A549 treated with CORT108297 at 1 μM for 4 hours (cell line): ENCODE results near the gene CD320. TPM values are rescaled to one million over a fixed set of nuclear protein-coding genes. Genes with fewer than 3 reads are reported as not detected.

Experiments
- total RNA-seq: library from RNA; stranded (reverse); fragments of 200-300 nt; extraction: Qiagen RNA extraction; gene quantifications from 5 replicates; pipeline ENCODE4 v1.2.3, GENCODE V29; 2022

The CD320 gene
- total RNA-seq: 64.1 to 108 TPM (median 106 TPM) in 5 replicates

DNA sequence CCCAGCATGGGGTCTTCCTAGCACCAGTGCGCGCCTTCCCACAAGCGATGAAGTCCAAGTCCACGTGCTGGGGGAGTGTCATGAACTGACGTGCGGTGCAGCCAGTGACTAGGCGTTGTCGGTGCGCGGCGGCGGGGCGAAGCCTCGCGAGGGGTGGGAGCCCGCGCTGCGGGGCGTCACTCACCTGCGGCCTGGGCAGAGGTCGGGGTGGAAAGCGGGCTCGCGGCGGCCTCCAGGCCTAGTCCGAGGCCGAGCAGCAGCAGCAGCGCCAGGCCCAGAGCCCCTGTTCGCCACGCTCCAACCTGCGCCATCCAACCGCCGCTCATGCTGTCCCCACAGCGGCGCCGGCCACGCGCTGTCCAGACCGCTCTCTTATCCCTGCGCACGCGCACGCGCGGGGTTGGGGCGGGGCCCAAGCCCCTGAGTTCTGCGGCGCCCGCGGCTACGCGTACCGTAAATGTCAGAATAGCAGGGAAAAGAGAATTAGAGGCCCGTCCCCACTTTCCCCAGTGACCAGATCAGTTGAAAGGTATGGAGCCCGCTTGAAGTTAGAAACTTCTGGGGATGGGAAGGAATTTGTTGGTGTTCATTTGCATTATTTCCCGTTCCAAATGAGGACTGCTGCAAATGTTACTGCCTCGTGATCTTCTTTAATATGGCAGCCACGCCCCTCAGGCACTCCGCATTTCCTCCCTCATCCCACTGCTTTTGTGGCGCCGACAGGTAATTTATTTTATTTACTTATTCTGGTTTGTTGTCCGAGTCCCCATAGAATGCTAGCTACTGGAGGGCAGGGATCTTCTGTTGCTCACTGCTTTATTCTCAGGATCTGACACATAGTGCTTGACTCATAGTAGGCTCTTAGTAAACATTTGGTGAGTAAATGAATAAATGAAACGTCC is at the start of gene CD320:
CD320 (minus strand) TSS at position 394 of the 902 bp plus-strand sequence; CDS start at position 326, 68 bp downstream.

DNA sequence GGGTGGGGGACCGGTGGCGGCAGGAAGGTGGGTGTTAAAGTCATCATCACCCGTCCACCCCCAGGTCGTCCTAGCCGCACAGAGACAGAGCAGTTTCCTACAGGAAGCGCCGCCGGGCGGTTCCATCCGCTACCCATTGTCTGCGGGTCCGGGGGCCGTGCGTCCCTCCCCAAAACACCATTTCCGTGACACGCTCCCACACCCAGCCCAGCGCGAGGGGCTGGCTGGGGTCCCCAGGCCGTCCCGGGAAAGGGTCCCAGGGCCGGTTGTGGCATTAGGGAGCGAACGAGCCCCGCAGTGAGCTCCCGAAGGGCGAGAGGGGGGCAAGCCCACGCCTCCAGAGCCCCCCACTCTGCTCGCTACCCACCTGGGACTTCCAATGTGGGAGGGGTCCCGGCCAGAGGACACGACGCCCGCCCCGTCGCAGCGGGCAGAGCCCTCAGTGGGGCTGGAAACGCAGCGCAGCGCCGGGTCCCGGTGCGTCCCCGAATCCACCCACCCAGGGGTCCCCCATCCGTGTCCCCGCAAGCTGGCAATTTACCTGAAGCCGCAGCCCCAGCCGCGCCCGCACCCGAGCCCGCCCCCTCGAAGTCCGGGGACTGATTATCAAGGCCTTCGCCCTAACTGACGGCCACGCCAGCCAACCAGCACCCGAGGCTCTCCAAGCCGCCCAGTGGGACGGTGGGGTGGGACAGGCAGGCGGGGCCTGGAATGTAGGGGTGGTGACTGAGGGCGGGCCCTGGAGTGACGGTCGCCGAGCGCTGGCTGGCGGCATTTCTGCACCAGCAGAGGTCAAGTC is 34.7 kb upstream of the CD320 start, which contains the start of gene KANK3:
KANK3 (minus strand) TSS at position 579 of the 799 bp plus-strand sequence. CDS start 5,434 bp downstream, outside the sequence.

DNA sequence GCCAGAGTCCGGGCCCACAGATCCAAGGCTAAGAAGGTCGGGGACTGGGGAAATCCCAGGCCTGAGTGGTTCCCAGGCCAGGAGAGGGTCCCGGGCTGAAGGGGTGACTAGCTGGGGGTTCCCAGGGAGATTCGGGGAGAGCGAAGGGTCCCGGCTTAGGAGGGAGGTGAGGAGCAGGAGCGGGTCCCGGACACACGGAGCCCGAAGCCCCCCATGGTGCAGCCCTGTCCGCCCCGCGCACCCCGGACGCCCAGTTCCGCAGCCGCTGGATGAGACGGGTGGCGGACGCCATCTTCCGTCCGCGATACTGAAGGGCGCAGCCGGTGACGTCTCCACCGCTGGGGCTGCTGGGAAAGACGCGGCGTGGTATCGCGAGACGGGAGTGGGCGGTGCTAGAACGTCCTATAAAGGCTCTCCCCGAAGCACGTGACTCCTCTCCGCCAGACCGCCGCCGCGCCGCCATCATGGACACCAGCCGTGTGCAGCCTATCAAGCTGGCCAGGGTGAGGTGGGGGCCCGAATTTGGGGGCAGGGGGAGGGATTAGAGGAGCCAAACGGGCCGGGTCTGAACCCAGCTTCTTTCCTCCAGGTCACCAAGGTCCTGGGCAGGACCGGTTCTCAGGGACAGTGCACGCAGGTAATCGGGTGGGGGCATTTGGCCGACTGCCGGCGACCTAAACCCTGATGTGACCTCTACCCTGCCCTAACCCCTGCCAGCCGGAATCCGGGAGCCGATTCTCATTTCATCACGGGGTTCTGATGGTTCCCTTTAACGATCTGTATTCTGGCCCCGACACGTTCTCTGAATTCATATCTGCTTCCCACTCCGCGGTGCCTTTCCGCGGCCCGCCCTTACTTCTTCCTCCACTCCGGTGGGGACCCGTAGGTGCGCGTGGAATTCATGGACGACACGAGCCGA is 13.2 kb upstream of the CD320 start, which contains the start of the genes NDUFA7 and RPS28:
NDUFA7 (minus strand) TSS at position 309 of the 919 bp plus-strand sequence; CDS start at position 292, 17 bp downstream.
RPS28 (plus strand) TSS at position 430 of the 919 bp plus-strand sequence; CDS start at position 465, 35 bp downstream.

Other genes starting within 250 kb of the CD320 start
- 0.01 TPM in 3 of 5 replicates, not detected in the others for gene FBN3, start 158.8 kb downstream of the CD320 start, total RNA-seq
- gene CERS4, start 99.0 kb downstream of the CD320 start, total RNA-seq: 2.5 to 3.4 TPM (median 3.3 TPM) in 5 replicates
- 75.7 to 93.7 TPM (median 90.5 TPM) in 5 replicates for gene NDUFA7, start 13.0 kb upstream of the CD320 start, total RNA-seq
- 403 to 1,017 TPM (median 931 TPM) in 5 replicates for gene RPS28, start 13.1 kb upstream of the CD320 start, total RNA-seq
- 3.1 to 6.2 TPM (median 5.1 TPM) in 5 replicates for gene KANK3, start 34.9 kb upstream of the CD320 start, total RNA-seq
- gene ANGPTL4, start 55.8 kb upstream of the CD320 start, total RNA-seq: 151 to 287 TPM (median 256 TPM) in 5 replicates
- gene RAB11B, start 82.0 kb upstream of the CD320 start, total RNA-seq: 90.2 to 101 TPM (median 94.2 TPM) in 5 replicates
- gene MARCHF2, start 104.9 kb upstream of the CD320 start, total RNA-seq: 15.6 to 20.3 TPM (median 17.7 TPM) in 5 replicates
- 229 to 311 TPM (median 235 TPM) in 5 replicates for gene HNRNPM, start 136.6 kb upstream of the CD320 start, total RNA-seq
- gene PRAM1, start 194.3 kb upstream of the CD320 start, total RNA-seq: 0.07 to 0.25 TPM (median 0.16 TPM) in 5 replicates
- gene ZNF414, start 205.8 kb upstream of the CD320 start, total RNA-seq: 17.5 to 21.7 TPM (median 18.6 TPM) in 5 replicates